NT2/D1 (cell line): Measurements from ENCODE around the gene ARL14EP.

Source experiments
- YY1 ChIP-seq: IDR thresholded peaks from 2 replicates; pipeline ENCODE4 v1.6.1; 2011; ENCODE audit not compliant: insufficient read length, insufficient read depth
- ZNF274 ChIP-seq: IDR thresholded peaks from 2 replicates; pipeline ENCODE4 v1.6.1; 2011; ENCODE audit warnings: mild to moderate bottlenecking, low read depth, low read length

GRCh38 chr11:30328681-30329080, 5.8 kb downstream of the ARL14EP start:
- TF ChIP-seq ZNF274 = no peak
- no peak for TF ChIP-seq YY1
